Measurements from ENCODE around the gene IL25. TPM values are rescaled to one million over a fixed set of nuclear protein-coding genes. Genes with fewer than 3 reads are reported as not detected.

Gene IL25
- total and polyA plus RNA-seq, 2 of the 8 experiments (the other 6 are each of a cell fraction or from before 2014, with no cell fraction given), result not detected

DNA sequence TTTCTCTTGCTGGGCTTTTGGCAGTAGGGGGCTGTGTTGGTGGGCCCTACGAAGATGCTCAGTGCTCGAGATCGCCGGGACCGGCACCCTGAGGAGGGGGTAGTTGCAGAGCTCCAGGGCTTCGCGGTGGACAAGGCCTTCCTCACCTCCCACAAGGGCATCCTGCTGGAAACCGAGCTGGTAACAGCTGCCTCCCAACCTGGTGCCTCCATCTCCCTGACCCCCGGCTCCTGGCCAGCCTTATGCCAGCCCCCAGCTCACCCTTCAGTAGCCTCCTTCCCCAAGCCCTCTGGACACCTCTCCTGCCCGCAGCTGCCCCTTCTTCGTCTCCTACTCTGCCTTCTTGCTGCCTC, 4.6 kb downstream of the IL25 start:
- peaks cover 0 to 12% (median 4%) of the 10 kb centered on the region in 4 experiments; a peak in 3 of 7 replicates for H3K4me1 ChIP-seq (replicated peaks in 1 of 4; ENCODE audit: control insufficient read depth in 3 of 4, insufficient read depth in 4 of 4, low read length in 3 of 4)

More for the DNA sequence above, 4.6 kb downstream of the IL25 start:
- no peak for DNase-seq (ENCODE audit: low read depth in 1 of 2, low spot score in 2 of 2)
- no peak overlapping the region for H2AFZ ChIP-seq (ENCODE audit: low read length)
- POLR2A ChIA-PET (ENCODE audit: partially characterized antibody), result interaction anchor here (0.6 to 3.3 kb wide), 5 partner anchors 11 to 55 kb away, joined by 3 to 19 read pairs (median 10); partner anchors contain the start of gene PABPN1
- no peak overlapping the region for H3K9ac ChIP-seq (replicated peaks in 1 of 4; ENCODE audit: extremely low read depth in 1 of 4, low read depth in 3 of 4, low read length in 3 of 4)
- 72% methylated on average over 11 of the region's 11 CpGs; no CpG with 5 or more reads in 1 of the 2 experiments for WGBS, 2 experiments (ENCODE audit: extremely low coverage in 1 of 2, insufficient coverage in 1 of 2, insufficient read length in 1 of 2, insufficient replicate concordance in 2 of 2, low coverage in 1 of 2, low lambda C conversion rate in 2 of 2, missing lambda C conversion rate in 1 of 2)
- no peak overlapping the region for H2BK15ac ChIP-seq (ENCODE audit: low read length)
- no peaks in the 10 kb centered on the region for H3K9me3 ChIP-seq (ENCODE audit: insufficient read depth in 2 of 2, low read depth in 1 of 2, low read length in 1 of 2)
- H3K56ac ChIP-seq (replicated peaks; ENCODE audit: insufficient read length, low read depth, low read length), result no peak overlapping the region
- H3K4ac ChIP-seq (replicated peaks; ENCODE audit: insufficient read length, low read depth, low read length), result no peak overlapping the region
- H2BK5ac ChIP-seq (ENCODE audit: low read depth, low read length), result no peak overlapping the region
- no peak overlapping the region for H3K23ac ChIP-seq (ENCODE audit: insufficient read length)
- H2BK120ac ChIP-seq (replicated peaks; ENCODE audit: low read depth, low read length), result no peak overlapping the region
- no peak overlapping the region for H2BK12ac ChIP-seq (ENCODE audit: low read depth, low read length)
- H3K14ac ChIP-seq (ENCODE audit: insufficient read length), result no peak overlapping the region
- H3K36me3 ChIP-seq (ENCODE audit: control insufficient read depth in 2 of 4, insufficient read depth in 4 of 4, low read length in 3 of 4), result no peaks in the 10 kb centered on the region
- H2AK5ac ChIP-seq (ENCODE audit: low read depth, low read length), result no peak overlapping the region
- no peaks in the 10 kb centered on the region for H3K23me2 ChIP-seq (ENCODE audit: low read depth, low read length)
- no peak for TF ChIP-seq CBX5 (IDR thresholded peaks at IDR 0.05; ENCODE audit: low read depth, low read length)
- no peak for TF ChIP-seq FOSL1 (IDR thresholded peaks at IDR 0.05; ENCODE audit: insufficient read depth, low read depth, low read length)
- TF ChIP-seq POLR2AphosphoS5 (IDR thresholded peaks at IDR 0.05; ENCODE audit: low read depth, low read length), result no peak
- TF ChIP-seq TCF12 (IDR thresholded peaks at IDR 0.05; ENCODE audit: low read depth, low read length), result no peak
- TF ChIP-seq SIRT6 (IDR thresholded peaks at IDR 0.05; ENCODE audit: low read length), result no peak
- TF ChIP-seq, protein P1, sequence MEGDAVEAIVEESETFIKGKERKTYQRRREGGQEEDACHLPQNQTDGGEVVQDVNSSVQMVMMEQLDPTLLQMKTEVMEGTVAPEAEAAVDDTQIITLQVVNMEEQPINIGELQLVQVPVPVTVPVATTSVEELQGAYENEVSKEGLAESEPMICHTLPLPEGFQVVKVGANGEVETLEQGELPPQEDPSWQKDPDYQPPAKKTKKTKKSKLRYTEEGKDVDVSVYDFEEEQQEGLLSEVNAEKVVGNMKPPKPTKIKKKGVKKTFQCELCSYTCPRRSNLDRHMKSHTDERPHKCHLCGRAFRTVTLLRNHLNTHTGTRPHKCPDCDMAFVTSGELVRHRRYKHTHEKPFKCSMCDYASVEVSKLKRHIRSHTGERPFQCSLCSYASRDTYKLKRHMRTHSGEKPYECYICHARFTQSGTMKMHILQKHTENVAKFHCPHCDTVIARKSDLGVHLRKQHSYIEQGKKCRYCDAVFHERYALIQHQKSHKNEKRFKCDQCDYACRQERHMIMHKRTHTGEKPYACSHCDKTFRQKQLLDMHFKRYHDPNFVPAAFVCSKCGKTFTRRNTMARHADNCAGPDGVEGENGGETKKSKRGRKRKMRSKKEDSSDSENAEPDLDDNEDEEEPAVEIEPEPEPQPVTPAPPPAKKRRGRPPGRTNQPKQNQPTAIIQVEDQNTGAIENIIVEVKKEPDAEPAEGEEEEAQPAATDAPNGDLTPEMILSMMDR (IDR thresholded peaks at IDR 0.05; ENCODE audit: control extremely low read depth in 1 of 3, insufficient read depth in 1 of 3, low read depth in 1 of 3, low read length in 3 of 3), result no peak
- TF ChIP-seq, protein P2, sequence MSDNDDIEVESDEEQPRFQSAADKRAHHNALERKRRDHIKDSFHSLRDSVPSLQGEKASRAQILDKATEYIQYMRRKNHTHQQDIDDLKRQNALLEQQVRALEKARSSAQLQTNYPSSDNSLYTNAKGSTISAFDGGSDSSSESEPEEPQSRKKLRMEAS (IDR thresholded peaks at IDR 0.05), result no peak
- TF ChIP-seq, protein P3, sequence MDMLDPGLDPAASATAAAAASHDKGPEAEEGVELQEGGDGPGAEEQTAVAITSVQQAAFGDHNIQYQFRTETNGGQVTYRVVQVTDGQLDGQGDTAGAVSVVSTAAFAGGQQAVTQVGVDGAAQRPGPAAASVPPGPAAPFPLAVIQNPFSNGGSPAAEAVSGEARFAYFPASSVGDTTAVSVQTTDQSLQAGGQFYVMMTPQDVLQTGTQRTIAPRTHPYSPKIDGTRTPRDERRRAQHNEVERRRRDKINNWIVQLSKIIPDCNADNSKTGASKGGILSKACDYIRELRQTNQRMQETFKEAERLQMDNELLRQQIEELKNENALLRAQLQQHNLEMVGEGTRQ (IDR thresholded peaks at IDR 0.05; ENCODE audit: low read length), result no peak
- no peak for TF ChIP-seq SP4 (IDR thresholded peaks at IDR 0.05; ENCODE audit: low read length)
- no peak overlapping the region for H3K27ac ChIP-seq (ENCODE audit: low read depth, low read length)
- H3K79me1 ChIP-seq (ENCODE audit: low read depth, low read length), result no peaks in the 10 kb centered on the region
- CTCF ChIA-PET (ENCODE audit: partially characterized antibody), result interaction anchor here (1.1 to 15.0 kb wide), 17 partner anchors 11 to 276 kb away, joined by 3 to 333 read pairs (median 5); partner anchors contain the start of genes EFS and SLC22A17
- peak overlapping the region in 1 of 2 experiments; percentile 5; a peak in 1 of 4 replicates for H3K4me2 ChIP-seq (ENCODE audit: insufficient read depth in 1 of 2, low read depth in 2 of 2, low read length in 2 of 2)
- H4K8ac ChIP-seq (ENCODE audit: extremely low read depth, insufficient read depth, low read length), result no peak overlapping the region; the same call in 1 of the 2 replicates
- no peaks in the 10 kb centered on the region for H4K20me1 ChIP-seq (replicated peaks in 1 of 2; ENCODE audit: control insufficient read depth in 1 of 2, insufficient read depth in 2 of 2, low read length in 2 of 2)
- H4K5ac ChIP-seq (ENCODE audit: insufficient read length, low read depth, low read length), result no peak overlapping the region
- no peak overlapping the region for H4K91ac ChIP-seq (replicated peaks; ENCODE audit: insufficient read length, low read length)
- FAIRE-seq, result no peak
- no peak overlapping the region for H2BK20ac ChIP-seq (ENCODE audit: low read length)
- no peak overlapping the region for H3K4me3 ChIP-seq (ENCODE audit: extremely low read depth in 1 of 4, insufficient read depth in 2 of 4, low read depth in 3 of 4, low read length in 4 of 4)
- H3K27me3 ChIP-seq (replicated peaks in 1 of 4; ENCODE audit: control insufficient read depth in 3 of 4, extremely low read depth in 1 of 4, insufficient read depth in 3 of 4, low read length in 3 of 4), result peaks cover 0 to 23% (median 11%) of the 10 kb centered on the region in 4 experiments; a peak in 6 of 7 replicates
- H3K18ac ChIP-seq (ENCODE audit: extremely low read depth, low read length), result no peak overlapping the region
- no peaks in the 10 kb centered on the region for H3K79me2 ChIP-seq (ENCODE audit: control insufficient read depth in 1 of 2, insufficient read depth in 2 of 2, low read length in 2 of 2)

Measured in H1 (cell line).